ENCODE results near the gene PRR23B. TPM values are rescaled to one million over a fixed set of nuclear protein-coding genes. Genes with fewer than 3 reads are reported as not detected.

PRR23B gene
- total RNA-seq, 1 experiment from 2014 or later: not detected

DNA sequence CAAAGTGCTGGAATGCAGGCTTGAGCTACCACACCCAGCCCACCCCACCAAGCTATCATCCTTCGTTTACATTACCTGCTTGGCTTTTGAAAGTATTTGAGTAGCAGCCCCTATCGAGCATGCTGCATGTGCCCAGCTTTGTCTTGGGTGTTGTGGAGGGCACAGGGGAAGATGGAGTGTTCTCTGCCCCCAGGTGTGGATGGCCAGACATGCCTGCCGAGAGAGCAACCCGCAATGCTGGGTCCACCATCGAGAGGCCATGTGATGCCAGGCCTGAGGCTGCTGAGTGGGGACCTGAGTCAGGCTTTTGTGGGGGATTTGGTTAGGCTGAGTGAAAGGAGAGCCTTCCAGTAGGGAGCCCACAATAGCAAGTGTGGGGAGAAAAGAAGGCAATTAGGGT lies 47.8 kb downstream of the PRR23B start:
- no peak overlapping the region for H2BK12ac ChIP-seq (ENCODE audit: insufficient read length, low read depth, low read length)
- TF ChIP-seq, protein P1, sequence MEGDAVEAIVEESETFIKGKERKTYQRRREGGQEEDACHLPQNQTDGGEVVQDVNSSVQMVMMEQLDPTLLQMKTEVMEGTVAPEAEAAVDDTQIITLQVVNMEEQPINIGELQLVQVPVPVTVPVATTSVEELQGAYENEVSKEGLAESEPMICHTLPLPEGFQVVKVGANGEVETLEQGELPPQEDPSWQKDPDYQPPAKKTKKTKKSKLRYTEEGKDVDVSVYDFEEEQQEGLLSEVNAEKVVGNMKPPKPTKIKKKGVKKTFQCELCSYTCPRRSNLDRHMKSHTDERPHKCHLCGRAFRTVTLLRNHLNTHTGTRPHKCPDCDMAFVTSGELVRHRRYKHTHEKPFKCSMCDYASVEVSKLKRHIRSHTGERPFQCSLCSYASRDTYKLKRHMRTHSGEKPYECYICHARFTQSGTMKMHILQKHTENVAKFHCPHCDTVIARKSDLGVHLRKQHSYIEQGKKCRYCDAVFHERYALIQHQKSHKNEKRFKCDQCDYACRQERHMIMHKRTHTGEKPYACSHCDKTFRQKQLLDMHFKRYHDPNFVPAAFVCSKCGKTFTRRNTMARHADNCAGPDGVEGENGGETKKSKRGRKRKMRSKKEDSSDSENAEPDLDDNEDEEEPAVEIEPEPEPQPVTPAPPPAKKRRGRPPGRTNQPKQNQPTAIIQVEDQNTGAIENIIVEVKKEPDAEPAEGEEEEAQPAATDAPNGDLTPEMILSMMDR (conservative IDR thresholded peaks at IDR 0.05): no peak
- peaks cover 16% of the 10 kb centered on the region for H3K27me3 Mint-ChIP-seq (ENCODE audit: low read depth)
- H3K4me1 ChIP-seq (ENCODE audit: insufficient read depth, low read length): no peaks in the 10 kb centered on the region
- H4K91ac ChIP-seq (ENCODE audit: insufficient read length, low read depth, low read length): no peak overlapping the region
- no peak overlapping the region for H2BK120ac ChIP-seq (ENCODE audit: low read depth, low read length, poor library complexity, severe bottlenecking)
- H3K18ac ChIP-seq (ENCODE audit: insufficient read length, low read depth, low read length): no peak overlapping the region
- H2BK20ac ChIP-seq (ENCODE audit: low read depth, low read length, poor library complexity, severe bottlenecking): no peak overlapping the region
- H2BK15ac ChIP-seq (ENCODE audit: low read depth, low read length): no peak overlapping the region
- no peak overlapping the region for H3K4me3 Mint-ChIP-seq
- no peak overlapping the region for H3K23ac ChIP-seq (ENCODE audit: insufficient read length, low read depth, low read length)
- H3K4me1 Mint-ChIP-seq: no peaks in the 10 kb centered on the region
- H3K27me3 ChIP-seq (ENCODE audit: insufficient read depth, low read length): no peaks in the 10 kb centered on the region
- no peak overlapping the region for H4K5ac ChIP-seq (ENCODE audit: insufficient read length, low read depth, low read length)
- no peak for DNase-seq
- H2BK5ac ChIP-seq (ENCODE audit: insufficient read length, low read length): no peak overlapping the region
- no peaks in the 10 kb centered on the region for H3K36me3 Mint-ChIP-seq (ENCODE audit: insufficient read depth in 1 of 3, low read depth in 3 of 3)
- H3K79me1 ChIP-seq (ENCODE audit: insufficient read depth, low read depth, low read length, poor library complexity, severe bottlenecking): no peaks in the 10 kb centered on the region
- H3K4ac ChIP-seq (ENCODE audit: low read depth, low read length): no peak overlapping the region
- no CpG with 5 or more reads among the region's 5 CpGs for WGBS (ENCODE audit: extremely low coverage, insufficient read length, low lambda C conversion rate)
- H3K14ac ChIP-seq (ENCODE audit: insufficient read depth, low read length): no peak overlapping the region
- H3K9me3 Mint-ChIP-seq: no peaks in the 10 kb centered on the region
- H3K9me3 ChIP-seq (ENCODE audit: control insufficient read depth, low read depth, low read length): no peaks in the 10 kb centered on the region
- H4K20me1 ChIP-seq (ENCODE audit: control insufficient read depth, insufficient read depth, insufficient read length): no peaks in the 10 kb centered on the region
- no peak overlapping the region for H3K56ac ChIP-seq (ENCODE audit: insufficient read length, low read depth, low read length)
- H4K8ac ChIP-seq (replicated peaks; ENCODE audit: insufficient read length, low read depth, low read length): no peak overlapping the region
- no peaks in the 10 kb centered on the region for H3K23me2 ChIP-seq (ENCODE audit: insufficient read length, low read depth, low read length, poor library complexity, severe bottlenecking)
- H2AFZ ChIP-seq (ENCODE audit: low read length): no peak overlapping the region
- H3K4me2 ChIP-seq (ENCODE audit: insufficient read depth, insufficient read length, low read length): no peak overlapping the region
- H3T11ph ChIP-seq (ENCODE audit: low read length): no peak overlapping the region
- no peak overlapping the region for H2AK5ac ChIP-seq (ENCODE audit: insufficient read length, low read length)
- no peak overlapping the region for H3K9ac ChIP-seq (ENCODE audit: extremely low read depth, insufficient read length, low read length)
- no peak overlapping the region for H3K27ac ChIP-seq (ENCODE audit: insufficient read length, low read depth, low read length)
- H3K27ac Mint-ChIP-seq: no peak overlapping the region
- H3K79me2 ChIP-seq (ENCODE audit: insufficient read depth, low read length): no peaks in the 10 kb centered on the region

All from H9 (cell line).